ENCODE measurements around the gene ZNF416.
A peak's percentile ranks its signal among the peaks of the same experiment; 100 is the strongest.

Gene ZNF416

DNA sequence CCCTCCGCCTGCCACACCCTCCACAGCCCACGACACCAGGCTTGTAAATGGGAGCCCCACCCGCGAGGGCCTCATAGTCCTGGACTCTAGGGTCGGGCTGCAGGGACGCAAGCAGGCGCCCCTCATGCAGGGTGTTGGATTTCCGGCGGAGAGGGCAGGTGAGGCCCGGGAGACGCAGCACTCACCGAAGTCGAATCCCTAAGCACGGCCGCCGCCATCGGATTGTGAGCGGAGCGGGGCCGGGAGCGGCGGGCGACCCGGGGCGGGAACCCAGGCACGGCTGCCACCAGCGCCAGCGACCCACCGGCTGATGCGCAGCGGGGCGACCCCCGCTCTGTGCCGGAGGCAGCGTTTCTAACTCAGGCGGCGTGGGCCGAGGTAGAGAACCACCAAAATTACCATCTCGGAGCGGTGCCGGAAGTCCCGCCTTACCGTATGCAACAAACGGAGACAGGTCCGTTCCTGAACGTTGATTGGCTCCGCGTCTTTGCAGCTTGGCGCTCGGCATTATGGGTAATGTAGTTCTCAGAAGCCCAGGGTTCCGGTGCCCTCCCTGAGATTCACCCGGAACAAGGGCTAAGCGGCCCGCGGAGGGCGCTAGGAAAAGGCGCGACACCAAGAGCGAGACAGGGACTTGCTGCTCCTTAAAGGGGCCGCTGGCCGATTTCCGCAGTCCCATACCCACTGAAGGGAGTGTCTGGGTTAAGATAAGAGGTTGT is at the start of gene ZNF416:
Gene ZNF416, minus strand, starts transcription at position 425 of the 719 bp plus-strand sequence. Its CDS starts 207 bp downstream, at position 218.
- DNase-seq (ENCODE audit: low read depth), result peak; percentile 90

DNA sequence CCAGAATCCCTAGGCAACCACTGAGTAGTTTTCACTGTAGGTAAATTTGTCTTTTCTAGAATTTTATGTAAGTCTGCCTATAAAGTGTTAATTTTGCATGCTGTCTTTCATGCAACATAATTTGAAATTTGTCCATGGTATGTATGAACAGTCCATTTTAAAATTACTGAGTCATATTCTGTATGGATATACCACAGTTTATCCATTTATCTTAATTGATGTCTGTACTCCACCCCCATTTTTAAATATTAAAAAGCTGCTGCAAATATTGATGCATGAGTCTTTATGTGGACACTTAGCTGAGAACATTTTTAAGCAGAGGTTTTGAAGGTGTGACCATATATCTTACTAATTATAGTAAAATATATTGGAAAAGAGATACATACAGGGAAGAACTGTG is 44.4 kb upstream of the ZNF416 start:
- DNase-seq (ENCODE audit: low read depth), result no peak

DNA sequence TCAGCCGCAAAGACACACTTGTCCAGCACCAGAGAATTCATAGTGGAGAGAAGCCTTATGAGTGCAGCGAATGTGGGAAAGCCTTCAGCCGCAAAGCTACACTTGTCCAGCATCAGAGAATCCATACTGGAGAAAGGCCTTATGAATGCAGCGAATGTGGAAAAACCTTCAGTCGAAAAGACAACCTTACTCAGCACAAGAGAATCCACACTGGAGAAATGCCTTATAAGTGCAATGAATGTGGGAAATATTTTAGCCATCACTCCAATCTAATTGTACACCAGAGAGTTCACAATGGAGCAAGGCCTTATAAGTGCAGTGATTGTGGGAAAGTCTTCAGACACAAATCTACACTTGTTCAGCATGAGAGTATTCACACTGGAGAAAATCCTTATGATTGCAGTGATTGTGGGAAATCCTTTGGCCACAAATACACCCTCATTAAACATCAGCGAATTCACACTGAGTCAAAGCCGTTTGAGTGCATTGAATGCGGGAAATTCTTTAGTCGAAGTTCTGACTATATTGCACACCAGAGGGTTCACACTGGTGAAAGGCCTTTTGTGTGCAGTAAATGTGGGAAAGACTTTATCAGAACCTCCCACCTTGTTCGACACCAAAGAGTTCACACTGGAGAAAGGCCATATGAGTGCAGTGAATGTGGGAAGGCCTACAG is 42.1 kb upstream of the ZNF416 start:
- DNase-seq (ENCODE audit: low read depth), result no peak

DNA sequence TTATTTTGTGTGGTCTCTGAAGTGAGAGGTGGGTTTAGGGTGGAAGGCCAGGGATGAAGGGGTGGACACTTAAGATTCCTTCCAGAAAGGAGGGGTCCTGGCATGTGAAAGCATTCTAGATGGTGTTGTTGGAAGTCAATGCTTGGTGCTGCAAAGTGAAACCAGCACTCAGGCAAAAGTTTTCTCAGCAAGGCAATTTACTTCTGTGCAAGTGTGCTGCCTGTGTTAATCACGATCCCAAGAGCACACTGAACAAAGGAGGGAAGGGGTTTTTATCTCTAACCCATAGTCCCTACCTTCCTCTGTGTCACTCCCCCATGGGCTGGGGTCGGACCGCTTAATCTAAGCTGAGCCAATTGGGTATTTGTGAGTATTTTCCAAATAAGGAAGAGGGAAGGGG is 36.6 kb upstream of the ZNF416 start:
- DNase-seq (ENCODE audit: low read depth), result no peak

DNA sequence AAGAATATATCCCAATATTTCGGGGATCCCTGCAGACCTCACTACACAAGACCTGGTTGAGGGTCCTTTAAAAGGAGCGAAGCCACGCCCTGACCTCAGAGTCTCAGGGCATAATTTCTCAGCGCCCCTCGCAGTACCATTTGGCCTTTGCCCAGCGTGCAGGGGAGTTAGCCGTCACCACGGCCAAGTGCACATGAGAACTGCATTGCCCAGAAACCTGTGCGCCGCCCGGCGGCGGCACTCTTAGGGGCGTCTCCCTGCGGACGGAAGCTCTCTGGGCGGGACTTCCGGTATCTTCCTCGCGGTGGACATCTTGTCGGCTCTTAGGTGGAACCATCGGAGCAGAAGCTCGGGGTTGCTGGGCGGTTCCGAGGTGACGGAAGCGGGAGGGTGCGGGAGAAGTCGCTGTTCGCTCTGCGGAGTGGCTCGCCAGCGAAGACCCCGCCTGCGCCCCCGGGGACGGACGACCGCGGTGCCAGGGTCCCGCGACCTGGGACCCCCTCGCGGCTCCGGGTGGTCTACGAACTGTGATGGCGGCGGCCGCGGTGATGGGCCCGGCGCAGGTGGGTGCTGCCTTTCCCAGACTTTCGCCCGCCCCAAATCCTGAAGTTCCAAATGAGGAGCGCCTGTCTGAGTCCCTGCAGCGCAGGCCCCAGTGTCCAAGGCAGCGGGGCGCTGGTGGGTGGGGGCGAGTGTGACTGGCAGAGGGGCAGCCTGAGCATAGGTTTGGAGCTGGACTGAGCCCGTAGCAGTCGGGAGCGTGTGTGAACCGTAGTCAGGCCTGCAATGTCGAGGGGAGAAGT is 35.4 kb upstream of the ZNF416 start, which contains the start of gene ZNF134:
Gene ZNF134, plus strand, starts transcription at position 302 of the 803 bp plus-strand sequence. CDS start 5,227 bp downstream, outside the sequence.
- peak; percentile 83 for DNase-seq (ENCODE audit: low read depth)

DNA sequence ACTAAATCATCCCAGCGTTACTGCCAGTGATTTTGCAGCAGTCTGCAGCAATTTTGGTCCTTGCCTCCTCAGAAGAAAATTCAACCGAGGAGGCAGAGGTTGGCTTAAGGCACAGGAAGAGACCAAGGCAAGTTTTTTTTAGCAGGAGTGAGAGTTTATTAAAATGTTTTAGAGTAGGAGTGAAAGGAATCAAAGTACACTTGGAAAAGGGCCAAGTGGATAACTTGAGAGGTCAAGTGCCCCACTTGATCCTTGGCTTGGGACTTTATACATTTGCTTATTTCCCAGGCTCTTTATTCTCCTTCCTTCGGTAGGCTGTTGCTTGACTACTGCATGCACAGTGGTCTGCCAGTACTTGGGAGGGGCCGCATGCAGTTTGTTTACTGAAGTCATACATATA is 32.4 kb upstream of the ZNF416 start:
- no peak for DNase-seq (ENCODE audit: low read depth)

DNA sequence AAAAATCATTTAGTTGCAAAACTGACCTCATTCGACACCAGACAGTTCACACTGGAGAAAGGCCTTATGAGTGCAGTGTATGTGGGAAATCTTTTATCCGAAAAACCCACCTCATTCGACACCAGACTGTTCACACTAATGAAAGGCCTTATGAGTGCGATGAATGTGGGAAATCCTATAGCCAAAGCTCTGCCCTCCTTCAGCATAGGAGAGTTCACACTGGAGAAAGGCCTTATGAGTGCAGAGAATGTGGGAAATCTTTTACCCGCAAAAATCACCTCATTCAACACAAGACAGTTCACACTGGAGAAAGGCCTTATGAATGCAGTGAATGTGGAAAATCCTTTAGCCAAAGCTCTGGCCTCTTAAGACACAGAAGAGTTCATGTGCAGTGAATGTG is 28.2 kb upstream of the ZNF416 start:
- no peak for DNase-seq (ENCODE audit: low read depth)

DNA sequence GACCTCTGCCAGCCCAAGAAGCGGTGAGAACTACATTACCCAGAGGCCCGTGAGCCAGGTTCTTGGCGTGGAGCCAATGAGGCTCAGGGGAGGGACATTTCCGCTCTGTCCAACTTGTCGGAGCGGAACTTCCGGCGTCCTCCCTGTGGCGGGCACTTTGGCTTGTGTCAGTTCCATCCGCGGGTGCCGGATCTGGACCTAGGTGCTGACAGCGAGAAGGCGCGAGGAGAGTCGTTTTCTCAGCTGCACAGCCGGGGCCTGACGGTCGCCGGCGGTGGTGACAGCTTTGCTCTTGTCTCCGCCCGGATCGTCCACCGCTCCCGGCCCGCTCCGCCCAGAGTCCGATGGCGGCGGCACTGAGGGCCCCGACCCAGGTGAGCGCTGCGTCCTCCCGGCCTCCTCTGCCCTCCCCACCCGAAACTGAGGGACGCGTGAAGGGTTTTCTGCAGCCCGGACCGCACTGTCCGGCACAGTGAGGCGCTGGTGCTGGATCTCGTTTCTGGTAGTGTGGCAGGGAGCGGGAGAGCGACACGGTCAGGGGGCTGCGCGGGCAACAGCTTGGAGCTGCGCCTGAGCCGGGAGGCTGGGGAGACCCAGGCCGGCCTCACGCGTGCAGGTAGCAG is 21.2 kb upstream of the ZNF416 start, which contains the start of gene ZNF530:
Gene ZNF530, plus strand, starts transcription at position 125 of the 623 bp plus-strand sequence. CDS start 4,461 bp downstream, outside the sequence.
- peak; percentile 74 for DNase-seq (ENCODE audit: low read depth)

DNA sequence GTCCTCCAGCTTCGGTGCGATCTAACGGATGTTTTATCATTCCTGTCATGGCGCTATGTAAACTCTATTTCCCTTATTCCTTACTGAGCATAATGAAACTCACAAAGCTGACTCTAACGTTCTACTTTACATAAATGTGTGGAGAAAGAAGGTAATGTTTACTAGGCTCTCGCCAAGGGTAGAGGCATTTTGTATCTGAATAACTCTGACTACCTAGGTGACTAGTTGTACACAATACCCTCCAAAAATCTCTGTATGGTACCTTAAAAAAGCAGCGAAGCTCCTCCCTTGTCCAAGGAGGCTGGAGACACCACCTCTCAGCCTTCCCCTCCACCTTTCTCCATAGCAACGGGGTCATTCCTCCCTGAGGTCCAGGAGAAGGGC is 20.7 kb upstream of the ZNF416 start:
- DNase-seq (ENCODE audit: low read depth), result no peak

DNA sequence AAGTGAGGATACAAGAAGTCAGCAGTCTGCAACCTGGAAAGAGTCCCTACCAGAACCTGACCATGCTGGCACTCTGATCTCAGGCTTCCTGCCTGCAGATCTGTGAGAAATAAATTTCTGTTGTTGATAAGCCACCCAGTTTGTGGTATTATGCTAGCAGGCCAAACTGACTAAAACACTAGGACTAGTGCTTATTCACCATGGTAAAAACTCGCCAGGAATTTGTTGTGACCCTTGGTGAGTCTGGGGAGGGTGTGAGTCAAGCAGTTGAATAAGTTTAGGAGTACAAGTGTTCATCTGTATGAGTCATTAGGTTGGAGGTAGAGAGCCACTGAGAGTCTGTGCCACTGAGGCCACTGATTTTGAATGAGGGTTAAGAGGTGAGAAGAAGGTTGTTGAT is 8.8 kb upstream of the ZNF416 start:
- no peak for DNase-seq (ENCODE audit: low read depth)

DNA sequence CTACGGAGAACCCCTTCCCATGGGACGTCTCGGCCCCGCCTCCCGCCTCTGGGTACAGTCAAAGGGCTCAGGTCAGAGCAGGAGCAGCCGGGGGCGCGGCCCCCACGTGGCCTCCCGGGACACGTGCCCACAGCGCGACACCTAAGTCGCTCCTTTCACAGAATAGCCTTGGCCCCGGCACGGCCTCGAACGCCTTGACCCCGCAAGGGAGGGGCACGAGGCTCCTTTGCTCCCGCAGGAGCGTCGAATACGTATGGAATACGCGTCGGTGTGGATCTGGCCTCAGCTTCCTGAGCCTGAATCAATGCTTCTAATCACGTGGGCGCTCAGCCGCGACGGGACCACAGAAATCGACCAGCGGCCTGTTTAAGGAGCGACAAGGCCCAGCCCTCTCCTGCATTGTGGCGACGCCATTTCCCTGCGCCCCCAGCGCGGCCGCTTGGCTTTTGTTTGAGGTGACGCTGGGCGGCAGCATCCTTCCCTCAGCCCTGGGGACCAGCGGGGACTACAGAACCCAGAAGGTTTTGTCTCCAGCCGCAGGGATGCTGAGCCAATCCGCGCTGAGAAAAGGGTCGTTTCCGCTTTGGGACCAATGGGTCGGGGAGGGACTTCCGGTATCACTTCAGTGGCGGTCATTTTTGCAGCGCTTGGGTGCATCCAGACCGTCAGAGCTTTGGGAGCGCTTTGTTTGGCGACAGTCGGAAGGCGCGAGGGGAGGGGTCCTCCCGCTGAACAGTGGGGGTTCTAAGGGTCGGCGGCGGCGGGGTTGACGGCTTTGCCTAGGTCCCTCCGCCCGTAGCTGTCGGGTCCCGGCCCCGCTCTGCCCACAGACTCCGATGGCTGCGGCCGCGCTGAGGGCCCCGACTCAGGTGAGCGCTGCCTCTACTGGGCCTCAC is 5.1 kb upstream of the ZNF416 start, which contains the start of gene ZIK1:
Gene ZIK1, plus strand, starts transcription at position 625 of the 896 bp plus-strand sequence. Its CDS starts 212 bp downstream, at position 837.
- peak; percentile 74 for DNase-seq (ENCODE audit: low read depth)

DNA sequence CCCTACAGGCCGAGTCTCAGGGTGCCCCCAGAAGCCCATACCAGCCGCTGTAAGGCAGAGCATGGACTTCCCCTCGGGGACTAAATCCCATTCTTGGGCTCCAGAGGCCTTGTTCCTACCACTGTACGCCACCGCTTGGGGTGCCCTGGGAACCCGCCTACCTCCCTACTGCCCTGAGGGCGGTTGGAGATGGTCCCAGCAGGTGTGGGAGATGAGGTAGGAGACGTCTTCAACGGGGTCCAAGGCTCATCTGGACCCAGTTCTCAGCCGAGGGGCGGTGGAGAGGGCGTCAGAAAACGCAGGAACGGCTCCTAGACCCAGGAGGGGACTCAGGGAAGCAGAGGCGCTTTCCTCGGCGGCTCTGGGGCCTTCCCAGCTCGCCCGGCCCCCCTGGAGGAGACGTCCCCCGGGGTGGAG is 4.4 kb upstream of the ZNF416 start:
- DNase-seq (ENCODE audit: low read depth), result no peak

DNA sequence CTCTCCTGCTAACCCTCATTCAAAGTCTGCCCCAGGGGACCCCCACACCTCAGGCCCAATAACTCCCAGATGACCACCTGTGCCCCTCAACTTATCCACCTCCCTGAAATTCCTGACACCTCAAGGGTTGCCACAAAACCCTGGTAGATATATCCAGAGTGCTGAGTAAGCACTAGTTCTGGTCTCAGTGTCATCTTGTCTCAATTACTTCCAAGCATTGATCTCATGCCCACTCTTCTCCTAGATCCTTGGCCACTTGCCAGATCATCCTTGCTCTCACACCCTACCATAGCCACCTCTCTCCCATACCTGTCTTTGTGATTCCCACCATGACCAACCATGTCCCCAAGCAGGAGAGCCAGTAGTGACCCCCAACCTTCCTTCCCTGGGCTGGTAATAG is 2.0 kb downstream of the ZNF416 start:
- no peak for DNase-seq (ENCODE audit: low read depth)

DNA sequence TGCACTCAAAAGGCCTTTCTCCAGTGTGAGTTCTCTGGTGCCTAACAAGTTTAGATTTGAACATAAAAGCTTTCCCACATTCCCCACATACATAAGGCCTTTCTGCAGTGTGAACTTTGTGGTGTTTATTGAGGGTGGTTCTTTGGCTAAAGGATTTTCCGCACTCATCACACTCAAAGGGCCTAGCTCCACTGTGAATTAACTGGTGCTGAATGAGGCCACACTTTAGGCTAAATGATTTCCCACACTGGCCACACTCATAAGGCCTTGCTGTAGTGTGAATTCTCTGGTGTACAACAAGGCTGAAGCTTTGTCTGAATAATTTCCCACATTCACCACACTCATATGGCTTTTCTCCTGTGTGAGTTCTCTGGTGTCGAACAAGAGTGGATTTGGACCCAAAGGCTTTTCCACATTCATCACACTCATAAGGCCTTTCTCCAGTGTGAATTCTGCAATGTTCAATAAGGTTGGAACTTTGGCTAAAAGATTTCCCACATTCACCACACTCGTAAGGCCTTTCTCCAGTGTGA is 6.2 kb downstream of the ZNF416 start:
- no peak for DNase-seq (ENCODE audit: low read depth)

DNA sequence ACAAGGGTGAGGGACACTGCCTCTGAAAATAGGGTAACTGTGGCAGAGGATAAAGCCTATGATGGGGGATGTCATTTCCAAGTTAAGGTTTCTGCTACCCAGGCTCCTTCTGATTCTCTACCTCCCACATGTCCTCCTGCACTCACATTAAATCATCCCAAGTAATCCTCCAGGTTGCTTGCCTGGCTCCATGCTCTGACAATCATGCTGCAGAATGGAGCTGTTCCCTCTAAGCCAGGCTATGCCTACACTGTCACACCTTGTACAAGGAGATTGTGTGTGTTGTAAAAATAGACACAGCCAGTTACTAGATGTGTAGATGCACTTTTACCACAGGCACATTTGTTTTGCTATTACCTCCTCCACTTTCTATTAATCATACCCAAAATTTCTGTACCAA is 8.0 kb downstream of the ZNF416 start:
- no peak for DNase-seq (ENCODE audit: low read depth)

DNA sequence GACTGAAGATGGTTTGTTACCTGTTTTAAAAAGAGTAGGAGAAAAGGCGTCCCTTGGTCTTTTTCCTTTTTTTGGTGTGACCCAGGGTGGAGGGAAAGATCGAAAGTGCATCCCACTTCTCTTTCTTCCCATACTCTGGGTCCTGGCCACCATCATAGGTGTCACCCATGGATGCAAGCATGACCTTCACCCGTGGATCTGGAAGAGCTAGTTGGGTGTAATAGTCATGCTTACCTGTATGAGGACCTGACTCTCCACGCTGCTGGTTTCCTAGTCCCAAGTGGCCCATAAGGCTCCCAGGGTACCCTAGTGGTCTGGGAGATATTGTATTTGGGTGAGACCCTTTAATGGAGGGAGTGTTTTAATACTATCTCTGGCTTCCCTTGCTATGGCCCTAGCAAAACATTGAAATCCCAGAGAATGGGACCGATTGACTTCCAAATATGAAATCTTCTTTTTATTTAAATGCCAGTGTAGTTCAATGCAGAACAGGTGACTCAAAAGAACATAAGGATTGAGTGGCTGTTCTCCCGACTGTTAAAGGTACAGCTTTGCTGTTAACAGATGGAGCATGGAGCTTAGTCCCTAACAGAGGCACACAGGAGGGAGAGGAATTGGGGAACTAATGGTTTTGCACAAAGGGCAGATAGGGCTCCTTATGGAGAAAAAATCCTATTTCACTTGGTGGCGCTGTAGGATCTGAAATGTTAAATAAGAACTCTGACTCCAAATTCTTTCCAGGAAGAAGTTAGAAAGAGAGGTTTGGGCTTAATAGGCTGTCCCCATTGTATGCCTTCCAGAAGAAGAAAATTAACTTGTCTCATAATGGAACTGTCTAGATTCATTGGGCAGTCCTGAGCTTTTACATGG is 12.1 kb downstream of the ZNF416 start:
- no peak for DNase-seq (ENCODE audit: low read depth)

DNA sequence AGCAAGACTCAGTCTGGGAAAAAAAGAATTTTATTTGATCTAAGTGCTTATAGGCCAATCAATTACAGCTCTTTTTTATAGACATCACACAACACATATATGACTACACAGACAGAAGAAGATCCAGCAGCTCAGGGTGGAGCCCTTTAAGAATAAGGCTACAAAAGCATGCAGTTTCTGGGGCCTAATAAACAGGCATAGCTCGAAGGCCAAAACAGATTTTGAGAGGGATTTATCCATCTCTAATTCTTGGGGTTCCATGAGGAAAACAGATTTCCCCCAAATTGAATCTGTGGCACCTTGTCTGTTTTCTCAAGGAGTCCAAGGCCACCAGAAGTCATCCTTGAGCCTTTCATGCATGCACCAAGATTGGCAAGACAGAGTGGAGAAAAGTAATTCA is 15.2 kb downstream of the ZNF416 start:
- DNase-seq (ENCODE audit: low read depth), result no peak

DNA sequence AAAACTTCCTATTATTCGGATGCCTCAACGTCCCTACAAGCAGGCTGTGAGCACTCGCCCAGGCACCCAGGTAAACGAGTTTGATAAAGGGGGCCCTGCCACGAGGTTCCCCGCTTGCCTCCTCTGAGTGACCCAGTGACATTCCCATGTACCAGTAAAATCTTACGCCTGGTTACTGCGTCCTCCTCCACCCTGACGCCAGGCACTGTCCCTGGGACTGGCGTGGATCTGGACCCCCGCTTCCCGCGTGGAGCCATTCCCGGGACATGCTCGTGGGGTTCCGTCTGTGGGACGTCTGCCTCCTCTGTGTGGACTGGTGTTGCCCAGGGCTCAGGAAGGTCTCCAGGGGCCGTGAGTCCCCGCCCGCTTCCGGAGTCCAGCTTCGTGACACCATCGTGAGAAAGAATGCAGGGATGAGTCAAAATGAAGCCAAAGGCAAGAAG is 18.6 kb downstream of the ZNF416 start:
- DNase-seq (ENCODE audit: low read depth), result no peak

DNA sequence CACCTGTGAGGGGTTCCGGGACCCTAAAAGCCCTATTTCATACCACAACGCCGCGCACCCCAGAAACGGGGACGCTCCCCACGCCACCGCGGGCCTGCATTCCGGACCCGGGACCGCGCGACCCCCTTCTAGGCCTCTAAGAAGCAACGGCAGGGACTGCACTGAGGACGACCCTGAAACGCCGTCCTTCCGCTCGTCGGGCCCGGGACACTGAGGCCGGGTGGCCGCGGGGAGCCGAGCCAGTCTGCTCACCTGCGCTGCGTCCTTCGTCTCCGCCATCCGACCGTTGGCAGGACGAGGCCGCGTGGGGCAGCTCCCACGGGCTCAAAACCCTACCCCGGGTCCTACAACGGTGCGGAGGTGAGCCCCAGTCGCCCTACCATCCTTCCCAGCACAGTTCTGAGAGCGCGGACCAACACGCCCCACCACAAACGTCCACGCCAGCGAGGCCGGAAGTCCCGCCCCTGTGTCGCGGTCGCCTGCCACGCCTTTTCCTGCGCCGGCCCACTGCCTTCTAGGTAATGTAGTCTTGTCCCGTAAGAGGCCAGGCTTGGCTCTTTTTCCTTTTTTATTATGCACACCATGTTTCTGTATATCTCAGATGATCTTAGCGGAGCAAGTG is 19.2 kb downstream of the ZNF416 start, which contains the start of gene ZNF550:
Gene ZNF550, minus strand, starts transcription at position 460 of the 622 bp plus-strand sequence. Its CDS starts 181 bp downstream, at position 279.
- DNase-seq (ENCODE audit: low read depth), result peak; percentile 77

Data from stimulated activated CD8-positive, alpha-beta memory T cell treated with anti-CD3 and anti-CD28 coated beads, Interleukin-15, amount 100 ng/mL, for 1 hour (primary cell).